ENCODE results near the gene TLCD2.
A peak's percentile ranks its signal among the peaks of the same experiment; 100 is the strongest.

TLCD2 gene

GRCh38 chr17:1735834-1736347 lies 25.7 kb upstream of the TLCD2 start:
- no peak for DNase-seq (ENCODE audit: low spot score)
- Histone ChIP-seq H3K4me3 (no peak overlapping the region), H3K27ac (no peak overlapping the region)
- no peak for TF ChIP-seq CTCF (IDR thresholded peaks at IDR 0.05)

GRCh38 chr17:1735418-1735817 lies 25.2 kb upstream of the TLCD2 start:
- Histone ChIP-seq H3K4me3 (no peak overlapping the region), H3K27ac (no peak overlapping the region)
- no peak for TF ChIP-seq CTCF (IDR thresholded peaks at IDR 0.05)
- no peak for DNase-seq (ENCODE audit: low spot score)

- Histone ChIP-seq H3K4me3 (no peak overlapping the region), H3K27ac (no peak overlapping the region)
- no peak for DNase-seq (ENCODE audit: low spot score)
- TF ChIP-seq CTCF (IDR thresholded peaks at IDR 0.05): no peak
Observed at GRCh38 chr17:1733759-1734158, 23.6 kb upstream of the TLCD2 start.

- no peak for DNase-seq (ENCODE audit: low spot score)
- Histone ChIP-seq H3K27ac (no peak overlapping the region), H3K4me3 (no peak overlapping the region)
- TF ChIP-seq CTCF (IDR thresholded peaks at IDR 0.05): no peak
Observed at GRCh38 chr17:1732833-1733321, 22.7 kb upstream of the TLCD2 start.

- Histone ChIP-seq H3K27ac (no peak overlapping the region), H3K4me3 (no peak overlapping the region)
- no peak for DNase-seq (ENCODE audit: low spot score)
- TF ChIP-seq CTCF (IDR thresholded peaks at IDR 0.05): no peak
Observed at GRCh38 chr17:1732241-1732832, 22.2 kb upstream of the TLCD2 start.

- Histone ChIP-seq H3K4me3 (peak overlapping the region; percentile 55), H3K27ac (peak overlapping the region; percentile 52 to 95)
- no peak for TF ChIP-seq CTCF (IDR thresholded peaks at IDR 0.05)
- DNase-seq (ENCODE audit: low spot score): no peak
Observed at GRCh38 chr17:1731194-1731506, 21.0 kb upstream of the TLCD2 start.

Data from coronary artery (tissue), 2 donors.